ENCODE data around the gene COLQ.

DNA sequence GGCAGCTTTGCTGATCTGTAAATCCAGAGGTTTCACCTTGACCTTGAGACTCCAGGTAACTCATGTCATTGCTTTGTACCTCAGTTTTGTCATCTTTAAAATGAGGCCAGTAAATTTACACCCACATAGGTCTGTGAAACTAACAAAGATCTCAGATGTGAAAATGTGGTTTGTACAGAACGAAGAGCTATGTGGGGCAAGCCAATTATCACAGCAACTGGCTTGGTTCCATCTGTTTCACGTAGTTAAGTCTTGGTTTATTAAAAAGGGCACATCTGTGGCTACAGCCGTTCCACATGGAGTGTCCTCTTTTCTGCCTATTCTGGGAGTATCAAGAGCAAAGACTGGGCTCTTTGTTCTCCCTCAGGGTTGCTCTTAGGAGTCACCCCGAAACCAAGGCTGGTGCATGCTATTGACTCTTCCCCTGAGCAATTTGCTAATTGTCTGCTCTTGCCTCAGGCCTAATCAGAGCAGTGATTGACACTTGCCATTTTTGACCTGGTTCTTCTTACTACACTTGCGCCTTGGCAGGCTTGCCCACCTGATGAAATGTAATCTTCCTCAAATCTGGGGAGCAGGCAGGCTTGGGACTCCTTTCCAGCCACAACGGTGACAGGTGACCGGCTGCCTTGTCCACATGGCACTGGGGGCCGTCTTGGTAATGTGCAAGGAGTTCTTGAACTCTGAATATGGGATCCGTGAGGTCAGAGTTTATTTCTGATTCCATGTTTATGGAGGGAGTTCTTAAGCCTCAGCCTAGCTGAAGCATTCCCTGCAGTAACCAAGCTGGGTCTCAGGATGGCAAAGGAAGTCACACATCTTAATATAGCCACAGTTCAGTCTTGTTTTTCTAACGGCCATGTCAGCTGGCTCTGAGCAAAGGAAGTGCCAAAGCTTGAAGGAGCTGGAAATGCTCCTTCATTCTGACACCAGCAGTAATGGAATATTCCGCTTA is 54.0 kb downstream of the COLQ start:
- no peak for TF ChIP-seq CTCF (IDR thresholded peaks at IDR 0.05)
- TF ChIP-seq POLR2A (IDR thresholded peaks at IDR 0.05): no peak
